Keratinocyte (primary cell): Measurements from ENCODE around the gene CREB5.

Experiments used
- EZH2 ChIP-seq: IDR thresholded peaks from one replicate; pipeline ENCODE4 v1.6.1; 2012; ENCODE audit warnings: inconsistent platforms, mild to moderate bottlenecking, low read length, moderate library complexity
- TF ChIP-seq, protein P1 (sequence below), 3 experiments: IDR thresholded peaks in 1 of 3; conservative IDR thresholded peaks in 1 of 3; optimal IDR thresholded peaks in 1 of 3; 2 replicates in 2 of 3; 3 replicates in 1 of 3; pipeline versions ENCODE3 to v1.5.1; 2011; ENCODE audit warnings: low read length in 3 of 3, mild to moderate bottlenecking in 3 of 3, moderate library complexity in 2 of 3, control low read depth in 1 of 3, inconsistent platforms in 1 of 3; ENCODE audit not compliant: insufficient read depth in 2 of 3; ENCODE audit errors: extremely low read depth in 1 of 3

DNA sequence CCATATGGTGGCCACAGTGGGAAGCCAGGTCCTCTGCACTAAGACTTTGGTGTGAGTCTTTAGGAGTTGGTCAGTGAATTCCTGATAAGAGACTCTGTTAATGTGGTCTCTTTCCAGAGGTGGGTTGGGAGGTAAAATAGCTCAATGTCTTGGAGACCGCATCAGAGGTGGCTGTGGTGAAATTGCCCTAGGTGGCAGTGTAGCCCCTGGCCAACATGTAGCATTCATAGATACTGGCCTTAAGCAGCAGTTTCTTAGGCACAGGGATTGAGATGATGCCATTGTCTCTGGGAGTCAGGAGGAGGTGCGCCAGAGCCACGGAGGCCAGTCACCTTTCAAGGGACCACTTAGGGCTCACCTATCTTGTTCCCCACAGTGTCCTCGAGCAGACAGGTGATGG, 202.8 kb downstream of the CREB5 start:
- TF ChIP-seq, protein P1, sequence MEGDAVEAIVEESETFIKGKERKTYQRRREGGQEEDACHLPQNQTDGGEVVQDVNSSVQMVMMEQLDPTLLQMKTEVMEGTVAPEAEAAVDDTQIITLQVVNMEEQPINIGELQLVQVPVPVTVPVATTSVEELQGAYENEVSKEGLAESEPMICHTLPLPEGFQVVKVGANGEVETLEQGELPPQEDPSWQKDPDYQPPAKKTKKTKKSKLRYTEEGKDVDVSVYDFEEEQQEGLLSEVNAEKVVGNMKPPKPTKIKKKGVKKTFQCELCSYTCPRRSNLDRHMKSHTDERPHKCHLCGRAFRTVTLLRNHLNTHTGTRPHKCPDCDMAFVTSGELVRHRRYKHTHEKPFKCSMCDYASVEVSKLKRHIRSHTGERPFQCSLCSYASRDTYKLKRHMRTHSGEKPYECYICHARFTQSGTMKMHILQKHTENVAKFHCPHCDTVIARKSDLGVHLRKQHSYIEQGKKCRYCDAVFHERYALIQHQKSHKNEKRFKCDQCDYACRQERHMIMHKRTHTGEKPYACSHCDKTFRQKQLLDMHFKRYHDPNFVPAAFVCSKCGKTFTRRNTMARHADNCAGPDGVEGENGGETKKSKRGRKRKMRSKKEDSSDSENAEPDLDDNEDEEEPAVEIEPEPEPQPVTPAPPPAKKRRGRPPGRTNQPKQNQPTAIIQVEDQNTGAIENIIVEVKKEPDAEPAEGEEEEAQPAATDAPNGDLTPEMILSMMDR (optimal IDR thresholded peaks at IDR 0.05 in 1 of 3, IDR thresholded peaks at IDR 0.05 in 1 of 3, conservative IDR thresholded peaks at IDR 0.05 in 1 of 3; ENCODE audit: extremely low read depth in 1 of 3, insufficient read depth in 2 of 3, low read length in 3 of 3), result peak in 1 of 3 experiments; percentile 33
- no peak for TF ChIP-seq EZH2
